Upper lobe of left lung (tissue), 4 donors: ENCODE data around the gene ZSCAN32.

ENCODE experiments used
- CTCF ChIP-seq, 6 experiments: fragments of 450-650 bp in 4 of 6; fragments of 200-600 bp in 2 of 6; sonication (generic) in 2 of 6; IDR thresholded peaks; one replicate each; pipeline ENCODE4 v1.5.1; 2016 to 2019; ENCODE audit warnings: antibody characterized with exemption in 6 of 6
- EP300 ChIP-seq, 4 donors: sonication (generic); formaldehyde crosslinking; IDR thresholded peaks; one replicate each; pipeline ENCODE4 v1.5.1; 2017; ENCODE audit warnings: antibody characterized with exemption in 4 of 4, control low read depth in 2 of 4
- POLR2A ChIP-seq, 4 donors: fragments of 450-650 bp; IDR thresholded peaks; one replicate each; pipeline ENCODE4 v1.5.1; 2016 to 2017; ENCODE audit warnings: antibody characterized with exemption in 4 of 4, mild to moderate bottlenecking in 2 of 4
- POLR2AphosphoS5 ChIP-seq, 2 donors: sonication (generic); formaldehyde crosslinking; IDR thresholded peaks; one replicate each; pipeline ENCODE4 v1.5.1; 2017; ENCODE audit warnings: antibody characterized with exemption in 2 of 2

- TF ChIP-seq CTCF (IDR thresholded peaks at IDR 0.05): no peak
- no peak for TF ChIP-seq POLR2AphosphoS5 (IDR thresholded peaks at IDR 0.05)
- TF ChIP-seq POLR2A (IDR thresholded peaks at IDR 0.05): no peak
- TF ChIP-seq EP300 (IDR thresholded peaks at IDR 0.05): no peak
These were observed 33.6 kb upstream of the ZSCAN32 start for GRCh38 chr16:3434373-3434772.
